GM21723 (cell line): Measurements from ENCODE around the gene CDC25C.

Experiments used
- ATAC-seq: cut with Tn5 transposase; IDR thresholded peaks from one replicate; pipeline ENCODE4 v1.9.1; 2021; ENCODE audit warnings: mild to moderate bottlenecking, moderate library complexity; ENCODE audit not compliant: unreplicated experiment

The CDC25C gene

GRCh38 chr5:138331449-138332368 is at the start of gene CDC25C:
Gene CDC25C (minus strand): TSS chr5:138331804. CDS start chr5:138331180, 624 bp downstream.
- ATAC-seq = peak; percentile 99

DNA sequence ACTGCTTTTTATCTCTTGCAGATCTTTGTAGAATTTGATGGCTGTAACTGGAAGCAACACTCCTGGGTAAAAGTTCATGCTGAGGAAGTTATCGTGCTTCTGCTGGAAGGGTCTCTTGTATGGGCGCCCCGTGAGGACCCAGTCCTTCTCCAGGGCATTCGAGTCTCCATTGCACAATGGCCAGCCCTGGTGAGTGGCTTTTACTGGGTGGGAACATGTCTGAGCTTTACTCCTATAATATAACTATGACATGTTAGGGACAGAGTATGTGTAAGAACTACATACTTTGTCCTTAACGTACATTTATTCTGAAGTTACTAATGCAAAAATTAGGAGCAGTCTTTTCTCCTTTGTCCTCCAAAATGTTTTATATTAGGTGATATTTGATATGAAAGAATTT is 41.0 kb upstream of the CDC25C start:
- ATAC-seq = no peak

DNA sequence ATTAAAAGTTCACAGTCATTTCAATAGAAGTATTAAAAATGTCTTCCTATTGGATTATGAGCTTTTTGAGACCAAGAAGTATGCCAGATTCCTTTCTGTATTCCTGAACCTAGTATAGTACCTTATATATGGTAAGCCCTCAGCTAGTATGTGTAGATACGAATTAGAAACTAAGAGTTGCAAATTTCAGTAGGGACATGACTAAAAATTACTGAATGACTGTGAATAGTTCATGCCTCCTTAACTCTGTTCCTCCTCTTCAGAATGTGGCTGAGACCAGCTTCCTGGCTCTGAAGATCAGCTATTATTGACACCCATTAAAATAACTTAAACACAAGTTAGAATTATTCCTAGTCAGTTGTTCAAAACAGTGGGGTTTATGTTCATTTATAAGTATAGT is 40.6 kb upstream of the CDC25C start:
- peak; percentile 68 for ATAC-seq

DNA sequence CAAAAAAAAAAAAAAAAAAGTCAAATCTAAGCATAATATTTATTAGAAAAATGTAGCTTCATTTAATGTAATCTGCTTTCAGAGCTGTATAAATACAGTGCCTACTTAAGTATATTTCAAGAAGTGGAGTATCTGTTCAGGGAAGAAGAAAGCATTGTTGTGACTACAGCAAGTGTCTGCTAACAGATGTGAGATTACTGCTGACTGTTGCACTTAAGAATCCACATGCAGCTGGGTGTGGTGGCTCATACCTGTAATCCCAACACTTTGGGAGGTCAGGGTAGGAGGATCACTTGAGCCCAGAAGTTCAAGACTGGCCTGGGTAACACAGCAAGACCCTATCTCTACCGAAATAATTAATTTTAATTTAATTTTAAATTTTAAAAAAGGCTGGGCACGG is 39.9 kb upstream of the CDC25C start:
- ATAC-seq = no peak

DNA sequence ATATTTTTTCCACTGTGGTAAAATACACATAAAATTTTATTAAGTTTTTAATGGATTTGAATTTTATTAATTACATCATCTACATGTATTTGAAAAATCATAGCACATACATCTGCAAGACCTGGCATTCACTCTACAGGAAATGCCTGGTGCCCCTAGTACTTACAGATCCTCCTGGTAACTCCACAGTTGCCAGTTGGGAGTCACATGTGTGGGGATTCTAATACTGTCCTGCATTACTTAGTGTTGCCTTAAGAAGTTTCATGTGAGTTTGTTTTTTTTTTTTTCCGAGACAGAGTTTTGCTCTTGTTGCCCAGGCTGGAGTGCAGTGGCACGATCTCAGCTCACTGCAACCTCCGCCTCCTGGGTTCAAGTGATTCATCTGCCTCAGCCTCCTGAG is 38.9 kb upstream of the CDC25C start:
- ATAC-seq = no peak

- ATAC-seq = no peak
Measured at GRCh38 chr5:138369706-138370105, 38.1 kb upstream of the CDC25C start.

- no peak for ATAC-seq
Measured at GRCh38 chr5:138369261-138369660, 37.7 kb upstream of the CDC25C start.

DNA sequence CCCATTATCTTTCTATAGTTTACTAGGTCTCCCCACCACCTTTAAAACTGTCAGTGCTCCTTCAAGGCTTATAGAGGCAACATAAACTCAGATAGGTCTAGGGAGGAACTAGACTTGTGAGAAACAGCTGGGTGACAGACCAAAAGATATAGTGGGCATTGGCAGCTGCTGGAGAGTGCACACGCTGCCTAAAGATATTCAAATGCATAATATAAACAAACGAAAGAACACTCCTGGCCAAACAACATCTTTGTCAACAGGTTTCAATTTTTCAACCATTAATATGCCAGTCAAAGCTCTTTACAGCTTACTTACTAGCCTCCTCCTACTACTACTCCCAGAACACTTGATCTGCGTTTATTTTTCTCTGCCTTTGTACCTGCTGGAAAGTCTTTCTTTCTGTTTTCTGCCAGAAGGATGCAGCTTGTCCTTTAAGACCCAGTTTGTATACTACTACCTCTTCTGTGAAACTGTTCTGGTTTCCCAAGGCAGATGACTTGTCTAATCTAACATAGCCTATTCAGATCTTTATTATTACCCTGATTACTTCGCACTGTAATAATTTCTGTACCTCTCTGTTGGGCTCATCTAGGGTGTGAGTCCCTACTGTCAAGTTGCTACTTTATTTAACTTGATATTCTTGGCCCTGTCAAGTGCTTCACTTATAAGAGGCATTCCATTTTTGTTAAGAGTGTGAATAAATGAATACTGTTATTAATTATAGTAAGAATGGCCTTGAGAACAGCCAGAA is 35.2 kb upstream of the CDC25C start:
- no peak for ATAC-seq

- ATAC-seq = no peak
Measured at GRCh38 chr5:138364576-138364975, 33.0 kb upstream of the CDC25C start.

DNA sequence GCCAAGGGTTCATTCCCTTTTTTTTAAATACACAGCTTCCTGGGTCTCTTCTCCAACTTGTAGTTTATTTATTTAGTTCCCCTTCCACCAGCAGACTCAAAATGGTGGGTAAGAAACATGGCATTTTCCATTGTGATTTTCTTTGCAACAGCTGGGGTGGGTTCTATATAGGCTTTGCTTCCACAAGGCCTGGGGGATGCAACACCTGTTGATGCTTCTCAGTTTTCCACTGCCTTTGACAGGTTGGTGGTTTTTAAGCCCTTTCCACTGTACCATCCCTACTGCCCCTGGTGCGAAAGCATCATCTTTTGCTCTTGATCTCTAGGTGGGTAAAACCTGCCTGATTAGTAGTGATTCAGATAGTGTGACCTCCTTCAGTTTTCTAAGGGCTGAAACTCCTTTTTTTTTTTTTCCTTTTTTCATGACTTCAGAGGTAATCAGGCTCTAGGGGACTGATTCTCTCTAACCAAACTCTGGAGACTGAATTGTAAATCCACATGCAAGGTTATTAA is 29.4 kb upstream of the CDC25C start:
- ATAC-seq = no peak

- ATAC-seq = no peak
Measured at GRCh38 chr5:138359621-138360020, 28.0 kb upstream of the CDC25C start.

DNA sequence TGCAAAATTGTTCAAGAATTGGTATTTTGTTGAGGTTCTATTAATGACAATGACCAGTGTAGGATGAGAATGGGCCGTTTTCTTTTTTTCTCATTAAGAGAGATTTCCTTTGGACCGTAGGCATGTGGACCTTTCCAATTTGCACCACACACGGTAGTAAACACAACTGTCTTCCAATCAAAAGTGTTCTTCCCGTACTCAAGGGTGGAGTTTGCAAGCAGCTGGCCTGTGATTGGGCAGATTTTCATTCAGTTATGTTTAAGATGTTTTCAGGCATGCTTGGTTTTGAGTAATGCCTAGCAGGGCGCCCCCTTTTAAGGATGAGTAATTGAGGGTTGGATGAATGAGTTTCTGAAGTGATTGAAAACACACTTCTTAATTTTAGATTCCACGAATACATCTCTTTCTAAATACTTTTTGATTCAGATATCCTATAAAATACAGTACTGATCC is 23.3 kb upstream of the CDC25C start:
- no peak for ATAC-seq

DNA sequence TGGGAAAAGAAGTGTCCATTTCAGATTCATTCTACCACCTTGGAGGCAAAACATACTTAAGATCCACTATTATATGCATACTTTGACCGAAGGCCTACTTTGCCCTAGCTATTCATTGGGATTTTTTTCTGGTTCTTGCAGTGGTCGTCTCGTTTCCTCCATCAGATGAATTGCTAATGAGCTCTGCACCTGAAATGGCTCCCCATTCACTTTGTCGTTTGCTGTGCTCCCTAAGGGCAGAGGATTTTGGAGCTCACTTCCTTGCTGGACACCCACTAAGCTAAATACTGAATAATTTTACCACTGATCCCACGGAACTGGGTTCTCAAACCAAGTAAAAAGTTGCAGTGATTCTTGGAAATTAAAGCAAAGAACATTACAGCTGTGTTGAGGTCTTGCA is 22.8 kb upstream of the CDC25C start:
- ATAC-seq = no peak

GRCh38 chr5:138353560-138354080 is 22.0 kb upstream of the CDC25C start:
- no peak for ATAC-seq

DNA sequence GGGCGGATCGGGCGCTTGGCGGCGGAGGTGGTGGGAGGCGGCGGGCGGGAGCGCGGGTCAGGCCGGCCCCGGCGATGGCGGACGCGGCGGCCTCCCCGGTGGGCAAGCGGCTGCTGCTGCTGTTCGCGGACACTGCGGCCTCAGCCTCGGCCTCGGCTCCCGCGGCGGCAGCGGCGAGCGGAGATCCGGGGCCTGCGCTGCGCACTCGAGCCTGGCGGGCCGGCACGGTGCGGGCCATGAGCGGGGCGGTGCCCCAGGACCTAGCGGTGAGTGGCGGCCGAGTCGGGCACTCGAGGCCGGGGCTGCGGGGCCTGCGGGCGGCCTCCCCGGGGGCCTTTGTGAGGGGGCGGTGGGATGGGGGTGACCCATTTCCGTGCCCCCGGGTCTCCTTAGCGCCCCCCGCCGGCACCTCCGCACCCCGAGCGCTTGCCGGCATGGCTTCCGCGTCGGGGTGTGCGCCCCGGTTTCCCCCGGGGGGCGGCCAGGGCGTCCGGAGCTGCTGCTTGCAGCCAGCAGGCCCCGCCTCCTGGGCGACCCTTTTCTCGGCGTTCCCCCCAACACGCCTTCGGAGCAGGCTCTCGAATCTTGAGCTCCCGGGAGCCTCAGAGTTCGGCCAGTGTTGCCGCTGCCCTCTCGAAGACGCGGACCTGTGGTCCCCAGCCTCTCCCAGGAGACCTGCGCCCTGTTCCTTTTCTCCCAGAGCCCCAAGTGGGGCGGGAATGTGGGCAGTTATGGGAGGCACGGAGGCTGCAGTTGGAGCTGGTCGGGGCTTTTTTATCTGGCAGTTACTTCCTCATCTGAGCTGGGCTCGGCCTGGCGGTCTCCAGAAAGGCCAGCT is 21.3 kb upstream of the CDC25C start:
- ATAC-seq = peak; percentile 51

- peak; percentile 61 for ATAC-seq
Measured at GRCh38 chr5:138352071-138352721, 20.6 kb upstream of the CDC25C start, which contains the start of gene KDM3B. Gene KDM3B (plus strand): TSS chr5:138352685. CDS start chr5:138352796, 111 bp downstream.

DNA sequence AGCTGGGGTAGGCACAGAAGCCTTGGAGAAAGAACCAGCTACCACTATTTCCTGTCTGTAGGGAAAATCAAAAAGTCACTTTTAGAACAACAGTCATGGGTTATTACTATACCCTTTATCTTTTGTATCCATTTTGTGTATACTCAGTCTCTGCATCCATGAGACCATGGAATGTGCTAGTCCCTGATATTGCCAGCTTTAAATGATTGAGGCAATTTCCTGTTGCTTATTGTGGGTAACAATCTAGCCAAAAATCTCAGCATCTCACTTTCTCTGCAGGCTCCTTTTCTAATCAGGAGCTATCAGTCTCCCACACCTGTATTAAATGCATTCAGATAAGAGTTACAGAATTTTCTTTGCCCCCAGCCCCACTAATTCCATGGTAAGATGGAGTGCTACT is 19.9 kb upstream of the CDC25C start:
- ATAC-seq = no peak

GRCh38 chr5:138351056-138351455 is 19.5 kb upstream of the CDC25C start:
- ATAC-seq = no peak

DNA sequence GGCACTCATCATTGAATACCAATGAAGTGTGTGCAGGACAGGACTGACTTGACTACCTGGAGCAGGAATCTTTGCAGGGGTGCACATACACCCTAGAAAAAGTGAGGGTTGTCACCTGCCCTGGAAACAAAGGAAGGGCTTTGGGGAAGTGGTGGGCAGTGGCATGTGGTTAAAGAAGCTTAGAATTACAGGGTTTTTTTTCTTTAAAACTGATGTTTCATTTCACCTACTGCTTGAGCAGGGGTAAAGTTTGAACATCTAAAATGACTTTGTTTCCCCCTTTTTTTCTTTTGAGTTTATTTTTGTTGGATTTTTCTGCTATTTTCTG is 18.9 kb upstream of the CDC25C start:
- no peak for ATAC-seq
